Measurements from ENCODE around the gene NPL. TPM values are rescaled to one million over a fixed set of nuclear protein-coding genes. Genes with fewer than 3 reads are reported as not detected.

The NPL gene
- total RNA-seq, 4 donors from 2014 or later: 2.2 to 45.9 (median 10.1) TPM

DNA sequence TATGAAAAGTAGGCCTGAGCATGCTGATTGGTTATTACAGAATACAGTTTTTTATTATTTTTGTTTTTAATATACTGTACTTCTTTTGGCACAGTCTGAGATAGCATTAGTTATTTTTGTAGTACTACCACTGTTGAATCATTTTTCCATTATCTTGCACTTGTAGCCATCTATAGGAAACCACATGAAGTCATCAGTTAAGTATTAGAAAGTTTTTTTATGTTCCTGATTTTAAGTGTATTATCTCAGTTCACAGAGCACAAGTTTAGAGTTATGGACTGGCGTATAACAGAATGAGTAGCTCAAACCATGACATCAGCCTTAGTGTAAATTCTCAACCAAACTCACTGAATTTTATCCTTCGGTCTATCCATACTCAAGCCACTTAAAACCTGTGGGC, 72.4 kb downstream of the NPL start:
- no peak overlapping the region for H3K4me3 ChIP-seq
- DNase-seq (ENCODE audit: low spot score in 2 of 2): no peak
- H3K4me1 ChIP-seq: no peaks in the 10 kb centered on the region
- H3K27me3 ChIP-seq: no peaks in the 10 kb centered on the region
- H3K9me3 ChIP-seq: no peaks in the 10 kb centered on the region
- WGBS, 2 donors: 96% methylated on average over 2 of the region's 2 CpGs
- no peak overlapping the region for H3K27ac ChIP-seq
- H3K36me3 ChIP-seq: peaks cover 4 to 100% (median 39%) of the 10 kb centered on the region in 3 donors
- TF ChIP-seq POLR2A (IDR thresholded peaks at IDR 0.05) (no peak), EP300 (IDR thresholded peaks at IDR 0.05) (no peak)
- TF ChIP-seq, protein P1, sequence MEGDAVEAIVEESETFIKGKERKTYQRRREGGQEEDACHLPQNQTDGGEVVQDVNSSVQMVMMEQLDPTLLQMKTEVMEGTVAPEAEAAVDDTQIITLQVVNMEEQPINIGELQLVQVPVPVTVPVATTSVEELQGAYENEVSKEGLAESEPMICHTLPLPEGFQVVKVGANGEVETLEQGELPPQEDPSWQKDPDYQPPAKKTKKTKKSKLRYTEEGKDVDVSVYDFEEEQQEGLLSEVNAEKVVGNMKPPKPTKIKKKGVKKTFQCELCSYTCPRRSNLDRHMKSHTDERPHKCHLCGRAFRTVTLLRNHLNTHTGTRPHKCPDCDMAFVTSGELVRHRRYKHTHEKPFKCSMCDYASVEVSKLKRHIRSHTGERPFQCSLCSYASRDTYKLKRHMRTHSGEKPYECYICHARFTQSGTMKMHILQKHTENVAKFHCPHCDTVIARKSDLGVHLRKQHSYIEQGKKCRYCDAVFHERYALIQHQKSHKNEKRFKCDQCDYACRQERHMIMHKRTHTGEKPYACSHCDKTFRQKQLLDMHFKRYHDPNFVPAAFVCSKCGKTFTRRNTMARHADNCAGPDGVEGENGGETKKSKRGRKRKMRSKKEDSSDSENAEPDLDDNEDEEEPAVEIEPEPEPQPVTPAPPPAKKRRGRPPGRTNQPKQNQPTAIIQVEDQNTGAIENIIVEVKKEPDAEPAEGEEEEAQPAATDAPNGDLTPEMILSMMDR (IDR thresholded peaks at IDR 0.05): no peak

DNA sequence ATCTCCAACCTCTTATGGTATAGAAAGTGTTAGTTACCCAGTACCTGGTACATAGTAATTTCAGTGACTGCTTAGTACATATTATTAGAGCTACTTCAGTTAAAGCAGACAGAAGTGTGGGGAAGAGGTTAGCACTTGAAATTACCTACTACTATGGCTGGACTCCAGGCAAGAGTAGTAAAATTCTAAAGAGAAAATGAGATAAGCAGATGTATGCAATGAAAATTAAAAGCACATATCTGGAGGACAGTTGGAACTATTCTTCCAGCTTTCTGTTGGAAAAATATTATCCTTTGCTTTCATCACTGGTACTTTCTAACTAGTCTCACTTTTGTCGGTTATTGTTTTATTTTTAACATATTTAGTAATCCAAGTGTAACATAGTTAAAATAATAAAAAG, 73.3 kb downstream of the NPL start:
- H3K4me1 ChIP-seq: no peaks in the 10 kb centered on the region
- no peaks in the 10 kb centered on the region for H3K9me3 ChIP-seq
- no peaks in the 10 kb centered on the region for H3K27me3 ChIP-seq
- no peak overlapping the region for H3K27ac ChIP-seq
- no peak overlapping the region for H3K4me3 ChIP-seq
- TF ChIP-seq POLR2A (IDR thresholded peaks at IDR 0.05): no peak
- TF ChIP-seq, protein P1 (IDR thresholded peaks at IDR 0.05): no peak
- no peak for TF ChIP-seq EP300 (IDR thresholded peaks at IDR 0.05)
- DNase-seq (ENCODE audit: low spot score in 2 of 2): no peak
- peaks cover 4 to 100% (median 42%) of the 10 kb centered on the region in 3 donors for H3K36me3 ChIP-seq
- WGBS, 2 donors: 77 to 80% methylated on average over 1 of the region's 1 CpG

DNA sequence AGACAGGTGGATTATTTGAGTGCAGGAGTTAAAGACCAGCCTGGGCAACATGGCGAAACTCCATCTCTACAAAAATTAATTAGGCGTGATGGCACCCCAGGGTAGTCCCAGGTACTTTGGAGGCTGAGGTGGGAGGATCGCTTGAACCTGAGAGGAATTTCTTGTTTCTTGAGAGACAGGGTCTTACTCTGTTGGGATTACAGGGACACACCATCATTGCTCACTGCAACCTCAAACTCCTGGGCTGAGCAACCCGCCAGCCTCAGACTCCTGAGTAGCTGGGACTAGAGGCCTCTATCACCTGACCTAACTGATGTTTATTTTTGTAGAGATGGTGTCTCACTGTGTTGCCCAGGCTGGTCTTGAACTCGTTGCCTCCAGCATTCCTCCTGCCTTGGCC, 74.4 kb downstream of the NPL start:
- no peaks in the 10 kb centered on the region for H3K9me3 ChIP-seq
- WGBS, 2 donors: 93 to 95% methylated on average over 5 of the region's 5 CpGs
- H3K36me3 ChIP-seq: peaks cover 3 to 100% (median 37%) of the 10 kb centered on the region in 3 donors
- DNase-seq (ENCODE audit: low spot score in 2 of 2): no peak
- TF ChIP-seq POLR2A (IDR thresholded peaks at IDR 0.05): no peak
- no peak for TF ChIP-seq EP300 (IDR thresholded peaks at IDR 0.05)
- TF ChIP-seq, protein P1 (IDR thresholded peaks at IDR 0.05): no peak
- no peak overlapping the region for H3K4me3 ChIP-seq
- no peaks in the 10 kb centered on the region for H3K4me1 ChIP-seq
- no peaks in the 10 kb centered on the region for H3K27me3 ChIP-seq
- H3K27ac ChIP-seq: no peak overlapping the region

DNA sequence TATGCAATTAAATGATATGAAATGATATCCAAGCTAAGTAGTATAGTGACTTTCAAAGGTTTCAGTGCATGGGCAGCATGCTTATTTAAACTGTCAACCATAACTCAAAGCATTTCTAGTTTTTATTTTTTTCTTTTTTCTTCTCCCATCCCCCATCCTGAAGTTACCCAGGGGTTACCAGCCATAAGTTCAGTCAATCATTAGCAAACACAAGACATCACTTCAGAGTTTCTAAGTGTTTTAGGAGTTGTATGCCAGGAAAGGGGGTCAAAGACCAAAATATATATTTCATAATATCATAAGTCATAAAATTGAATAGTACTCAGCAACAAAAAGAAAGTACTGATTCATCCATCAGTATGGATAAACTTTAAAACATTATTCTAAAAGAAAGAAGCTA, 78.3 kb downstream of the NPL start:
- Histone ChIP-seq H3K27ac (no peak overlapping the region), H3K4me3 (no peak overlapping the region), H3K36me3 (peaks cover 3 to 100% (median 33%) of the 10 kb centered on the region in 3 donors), H3K27me3 (no peaks in the 10 kb centered on the region), H3K9me3 (no peaks in the 10 kb centered on the region), H3K4me1 (no peaks in the 10 kb centered on the region)
- TF ChIP-seq, protein P1 (IDR thresholded peaks at IDR 0.05): no peak
- DNase-seq (ENCODE audit: low spot score in 2 of 2): no peak

DNA sequence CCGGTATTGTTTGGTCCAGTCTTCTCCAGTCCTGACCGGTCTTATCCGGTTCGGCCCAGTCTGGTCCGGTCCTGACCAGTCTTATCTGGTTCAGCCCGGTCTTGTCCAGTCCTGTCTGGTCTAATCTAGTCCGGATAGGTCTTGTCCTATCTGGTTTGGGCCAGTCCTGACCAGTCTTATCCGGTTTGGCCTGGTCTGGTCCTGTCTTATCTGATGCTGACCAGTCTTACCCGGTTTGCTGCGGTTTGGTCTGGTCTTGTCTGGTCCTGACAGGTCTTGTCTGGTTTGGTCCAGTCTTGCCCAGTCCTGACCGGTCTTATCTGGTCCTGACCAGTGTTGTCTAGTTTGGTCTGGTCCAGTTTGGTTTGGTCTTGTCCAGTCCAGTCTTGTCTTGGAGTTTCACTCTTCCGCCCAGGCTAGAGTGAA, 79.7 kb downstream of the NPL start:
- H3K27me3 ChIP-seq: no peaks in the 10 kb centered on the region
- peaks cover 3 to 100% (median 33%) of the 10 kb centered on the region in 3 donors for H3K36me3 ChIP-seq
- no peaks in the 10 kb centered on the region for H3K9me3 ChIP-seq

More for the DNA sequence above, 79.7 kb downstream of the NPL start:
- WGBS, 2 donors: 96 to 99% methylated on average over 12 of the region's 12 CpGs
- H3K4me1 ChIP-seq: no peaks in the 10 kb centered on the region
- TF ChIP-seq, protein P1 (IDR thresholded peaks at IDR 0.05): no peak
- peak in 1 of 2 donors; percentile 54 for TF ChIP-seq EP300 (IDR thresholded peaks at IDR 0.05)
- no peak for DNase-seq (ENCODE audit: low spot score in 2 of 2)
- H3K4me3 ChIP-seq: no peak overlapping the region
- H3K27ac ChIP-seq: no peak overlapping the region
